AG04450 (cell line): ENCODE results near the gene NFIL3. TPM values are rescaled to one million over a fixed set of nuclear protein-coding genes. Genes with fewer than 3 reads are reported as not detected.

Source experiments
- CTCF ChIA-PET: fragments of 300-600, 350-600 bp; formaldehyde crosslinking; extraction: SDS; loops from one replicate; lab custom pipeline; 2022; ENCODE audit warnings: antibody characterized with exemption, inconsistent platforms; lab: Charles Lee
- POLR2A ChIA-PET: fragments of 350-600 bp; formaldehyde crosslinking; extraction: SDS; loops from one replicate; lab custom pipeline; 2021; ENCODE audit warnings: antibody characterized with exemption, inconsistent platforms; lab: Yijun Ruan, JAX
- DNase-seq: peaks from one replicate; pipeline ENCODE4 v3.0.0-alpha.2; 2011; ENCODE audit warnings: low read depth, low spot score
- H3K27ac ChIP-seq: one replicate; pipeline ENCODE4 v1.5.1; 2012; ENCODE audit warnings: low read depth, low read length, control low read depth
- H3K27me3 ChIP-seq: one replicate; pipeline ENCODE4 v1.6.0; 2012; ENCODE audit warnings: low read length; ENCODE audit not compliant: control insufficient read depth, insufficient read depth
- H3K4me3 ChIP-seq: 2 replicates; pipeline ENCODE4 v1.5.1; 2011; ENCODE audit warnings: mild to moderate bottlenecking, low read depth, low read length, control low read depth
- H3K9me3 ChIP-seq: 2 replicates; pipeline ENCODE4 v1.5.1; 2012; ENCODE audit warnings: low read length; ENCODE audit not compliant: control insufficient read depth, insufficient read depth
- polyA plus RNA-seq: library from polyadenylated mRNA; depleted of rRNA; stranded (reverse); fragments of >200 nt; gene quantifications from 2 replicates; pipeline ENCODE4 v1.2.3, GENCODE V29; 2011
- TF ChIP-seq, protein P1 (sequence below): IDR thresholded peaks from 2 replicates; pipeline ENCODE4 v1.5.1; 2011; ENCODE audit warnings: low read depth, low read length, control low read depth, inconsistent platforms

Gene NFIL3
- polyA plus RNA-seq, 1 experiment: 30.3 TPM

DNA sequence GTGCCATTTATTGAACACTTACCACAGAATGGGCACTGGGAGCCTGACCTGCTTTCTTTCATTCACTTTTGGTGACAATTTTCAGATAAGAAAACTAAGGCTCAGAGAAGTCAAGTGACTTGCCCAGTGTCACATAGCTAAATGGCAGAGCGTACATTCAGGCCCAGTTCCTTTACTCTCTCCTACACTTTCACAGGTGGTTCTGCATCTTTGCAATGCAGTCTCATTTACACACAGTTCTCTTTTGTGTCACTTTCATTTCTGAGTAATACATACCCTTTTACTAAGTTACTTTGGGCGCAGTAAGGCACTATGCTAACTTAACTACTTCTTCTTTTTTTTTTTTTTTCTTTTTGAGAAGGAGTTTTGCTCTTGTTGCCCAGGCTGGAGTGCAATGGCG lies 8.3 kb downstream of the NFIL3 start:
- TF ChIP-seq, protein P1, sequence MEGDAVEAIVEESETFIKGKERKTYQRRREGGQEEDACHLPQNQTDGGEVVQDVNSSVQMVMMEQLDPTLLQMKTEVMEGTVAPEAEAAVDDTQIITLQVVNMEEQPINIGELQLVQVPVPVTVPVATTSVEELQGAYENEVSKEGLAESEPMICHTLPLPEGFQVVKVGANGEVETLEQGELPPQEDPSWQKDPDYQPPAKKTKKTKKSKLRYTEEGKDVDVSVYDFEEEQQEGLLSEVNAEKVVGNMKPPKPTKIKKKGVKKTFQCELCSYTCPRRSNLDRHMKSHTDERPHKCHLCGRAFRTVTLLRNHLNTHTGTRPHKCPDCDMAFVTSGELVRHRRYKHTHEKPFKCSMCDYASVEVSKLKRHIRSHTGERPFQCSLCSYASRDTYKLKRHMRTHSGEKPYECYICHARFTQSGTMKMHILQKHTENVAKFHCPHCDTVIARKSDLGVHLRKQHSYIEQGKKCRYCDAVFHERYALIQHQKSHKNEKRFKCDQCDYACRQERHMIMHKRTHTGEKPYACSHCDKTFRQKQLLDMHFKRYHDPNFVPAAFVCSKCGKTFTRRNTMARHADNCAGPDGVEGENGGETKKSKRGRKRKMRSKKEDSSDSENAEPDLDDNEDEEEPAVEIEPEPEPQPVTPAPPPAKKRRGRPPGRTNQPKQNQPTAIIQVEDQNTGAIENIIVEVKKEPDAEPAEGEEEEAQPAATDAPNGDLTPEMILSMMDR: no peak
- no peak overlapping the region for H3K27ac ChIP-seq
- POLR2A ChIA-PET: no interaction called here
- H3K27me3 ChIP-seq: no peaks in the 10 kb centered on the region
- no peak overlapping the region for H3K4me3 ChIP-seq
- DNase-seq: no peak
- H3K9me3 ChIP-seq: no peaks in the 10 kb centered on the region
- CTCF ChIA-PET: no interaction called here

DNA sequence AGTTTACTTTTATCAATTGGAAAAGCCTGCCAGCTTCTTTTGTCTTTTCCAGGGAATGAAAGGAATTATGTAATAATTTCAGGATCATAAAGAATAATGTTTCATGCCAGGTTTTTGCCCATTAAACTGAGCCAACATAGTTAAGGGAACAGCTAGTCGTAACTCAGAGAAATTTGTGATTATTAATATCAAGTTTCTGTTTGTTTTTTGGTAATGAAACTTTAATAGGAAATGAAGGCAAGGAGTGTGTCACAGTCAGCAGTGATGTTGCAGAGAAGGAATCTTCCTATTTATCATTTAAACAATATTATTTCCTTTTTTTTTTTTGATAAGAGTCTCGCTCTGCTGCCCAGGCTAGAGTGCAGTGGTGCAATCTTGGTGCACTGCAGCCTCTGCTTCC lies 10.7 kb downstream of the NFIL3 start:
- no peak overlapping the region for H3K4me3 ChIP-seq
- CTCF ChIA-PET: interaction anchor here (0.7 kb wide), 1 partner anchor 157 kb away, joined by 4 read pairs; no protein-coding TSS in a partner anchor
- no peak for DNase-seq

DNA sequence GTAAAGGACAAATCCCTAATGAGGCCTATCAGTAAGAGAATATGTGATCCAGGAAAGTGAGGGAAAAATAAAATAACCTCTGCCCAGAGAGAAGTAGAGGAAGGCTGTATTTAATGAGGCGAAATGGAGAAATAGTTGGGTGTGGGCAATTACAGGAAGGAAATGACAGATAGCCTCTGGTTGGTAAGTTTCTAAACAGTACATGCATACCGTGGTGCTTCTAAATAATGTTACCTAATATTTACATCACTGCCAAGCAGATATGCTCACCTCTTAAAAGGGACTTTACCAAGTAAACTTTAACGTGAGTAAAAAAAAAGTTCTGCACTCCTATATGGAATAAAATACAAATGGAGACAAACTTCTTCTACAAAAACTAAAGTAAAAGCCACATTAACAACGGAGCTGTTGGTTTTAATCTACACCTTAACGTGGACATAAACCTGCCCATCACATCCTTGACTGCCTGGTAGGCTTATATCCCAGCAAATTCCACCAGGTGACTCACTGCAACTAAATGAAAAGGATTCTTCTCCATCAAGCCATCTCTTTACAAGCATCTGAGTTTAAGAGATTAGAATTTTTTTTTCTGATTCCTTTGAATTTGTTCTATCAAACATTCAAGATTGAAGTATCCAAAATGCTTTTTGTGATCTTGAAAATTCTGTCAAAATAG lies 12.4 kb downstream of the NFIL3 start:
- CTCF ChIA-PET: interaction anchor here (0.8 to 1.7 kb wide), 3 partner anchors 10 to 496 kb away, joined by 3 to 6 read pairs (median 5); no protein-coding TSS in a partner anchor
- Histone ChIP-seq H3K4me3 (no peak overlapping the region), H3K27ac (no peak overlapping the region), H3K9me3 (no peaks in the 10 kb centered on the region), H3K27me3 (no peaks in the 10 kb centered on the region)
- POLR2A ChIA-PET: no interaction called here
- TF ChIP-seq, protein P1: no peak
- no peak for DNase-seq

More for the DNA sequence above, 10.7 kb downstream of the NFIL3 start:
- TF ChIP-seq, protein P1: no peak
- Histone ChIP-seq H3K27ac (no peak overlapping the region), H3K27me3 (no peaks in the 10 kb centered on the region), H3K9me3 (no peaks in the 10 kb centered on the region)
- POLR2A ChIA-PET: no interaction called here

DNA sequence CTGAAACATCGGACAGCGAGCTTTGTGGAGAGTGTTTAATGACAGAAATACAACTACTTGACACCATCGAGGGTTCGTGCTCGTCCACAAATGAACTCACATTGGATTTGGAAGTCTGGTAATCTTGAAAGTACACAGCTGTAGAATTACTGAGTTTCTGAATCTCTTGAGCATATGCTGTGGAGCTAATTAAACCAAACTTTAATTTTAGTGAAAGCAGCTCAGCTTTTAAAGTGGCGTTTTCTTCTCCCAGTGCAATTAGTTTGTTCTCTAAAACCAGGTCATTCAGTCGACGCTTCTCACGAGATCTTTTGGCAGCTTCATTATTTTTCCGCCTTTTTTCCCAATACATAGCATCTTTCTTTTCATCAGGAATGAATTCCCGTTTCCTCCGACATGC lies 13.5 kb downstream of the NFIL3 start:
- ChIA-PET CTCF (interaction anchor here (0.8 to 1.7 kb wide), 3 partner anchors 11 to 495 kb away, joined by 3 to 6 read pairs (median 5); no protein-coding TSS in a partner anchor), POLR2A (no interaction called here)
- no peak for DNase-seq
- TF ChIP-seq, protein P1: no peak
- H3K27me3 ChIP-seq: no peaks in the 10 kb centered on the region
- H3K4me3 ChIP-seq: no peak overlapping the region
- no peaks in the 10 kb centered on the region for H3K9me3 ChIP-seq
- H3K27ac ChIP-seq: no peak overlapping the region

DNA sequence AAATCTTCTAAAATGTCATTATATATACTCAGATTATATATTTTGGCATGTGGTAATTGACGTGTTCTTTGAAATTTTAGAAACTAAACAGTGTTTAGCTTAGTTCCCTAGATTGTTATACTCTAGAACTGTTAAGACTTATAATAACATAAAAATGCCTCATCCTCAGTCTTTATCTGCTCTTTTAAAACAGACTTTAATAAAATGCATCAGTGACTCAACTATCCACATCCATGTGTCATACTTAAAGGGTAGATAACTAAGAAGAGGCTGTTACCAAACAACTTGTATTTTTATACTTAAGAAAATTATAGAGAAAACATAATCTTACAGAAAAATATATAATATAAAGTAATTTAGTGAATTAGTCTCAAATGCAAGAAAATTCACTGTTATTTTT lies 15.2 kb downstream of the NFIL3 start:
- Histone ChIP-seq H3K9me3 (no peaks in the 10 kb centered on the region), H3K4me3 (no peak overlapping the region), H3K27ac (no peak overlapping the region), H3K27me3 (no peaks in the 10 kb centered on the region)
- TF ChIP-seq, protein P1: no peak
- no peak for DNase-seq
- ChIA-PET CTCF (no interaction called here), POLR2A (interaction anchor here (0.7 kb wide), 1 partner anchor 319 kb away, joined by 6 read pairs; no protein-coding TSS in a partner anchor)
